ENCODE results near the gene SHH.

Gene SHH

DNA sequence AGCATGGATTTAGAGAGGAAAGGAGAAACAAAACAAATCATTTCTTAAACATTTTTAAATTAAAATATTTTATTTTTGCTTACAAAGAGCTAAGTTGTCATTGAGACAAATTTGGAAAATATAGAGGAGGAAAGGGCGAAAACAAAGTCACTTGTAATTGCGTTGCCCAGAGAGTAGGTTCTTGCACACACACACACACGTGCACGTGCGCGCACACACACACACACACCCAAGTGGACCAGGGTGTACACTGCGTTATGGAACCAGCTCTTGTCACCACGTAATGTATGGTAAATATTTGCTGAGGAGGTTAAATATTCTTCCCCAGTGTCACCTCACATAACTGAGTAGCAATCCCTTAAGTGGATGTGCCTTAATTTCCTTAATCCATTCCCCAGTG, 21.6 kb downstream of the SHH start:
- no peak for DNase-seq

DNA sequence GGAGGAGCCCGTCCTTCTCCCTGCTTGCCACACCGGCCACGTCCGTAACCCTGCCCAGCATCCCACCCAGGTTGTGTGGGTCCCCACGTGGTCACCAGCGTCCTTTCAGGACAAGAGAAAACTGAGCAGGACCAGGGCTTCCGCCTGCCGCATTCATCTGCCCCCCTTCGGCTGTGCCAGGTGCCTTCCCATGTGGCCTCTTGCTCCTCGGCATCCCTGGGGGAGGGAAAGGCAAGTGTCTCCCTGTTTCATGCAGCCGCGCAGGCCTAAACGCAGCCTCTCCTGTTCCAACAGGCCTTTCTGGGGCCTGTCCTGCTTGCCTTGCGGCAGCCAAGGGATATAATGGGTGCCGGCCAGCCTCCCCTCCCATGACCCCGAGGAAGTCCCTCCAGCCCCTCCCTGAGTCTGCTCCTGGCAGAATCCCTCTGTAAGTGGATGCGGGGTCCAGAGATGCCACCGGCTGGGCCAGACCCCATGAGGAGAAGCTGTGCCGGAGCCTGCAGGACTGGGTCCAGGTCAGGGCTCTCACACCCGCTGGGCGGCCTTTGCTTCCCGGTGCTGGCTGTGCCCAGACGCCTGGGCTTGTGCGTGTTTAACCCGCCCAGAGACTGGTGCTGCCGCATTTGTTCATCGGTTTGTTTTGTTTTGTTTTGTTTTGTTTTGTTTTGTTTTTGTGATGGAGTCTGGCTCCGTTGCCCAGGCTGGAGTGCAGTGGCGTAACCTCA, 23.1 kb downstream of the SHH start:
- no peak for DNase-seq

DNA sequence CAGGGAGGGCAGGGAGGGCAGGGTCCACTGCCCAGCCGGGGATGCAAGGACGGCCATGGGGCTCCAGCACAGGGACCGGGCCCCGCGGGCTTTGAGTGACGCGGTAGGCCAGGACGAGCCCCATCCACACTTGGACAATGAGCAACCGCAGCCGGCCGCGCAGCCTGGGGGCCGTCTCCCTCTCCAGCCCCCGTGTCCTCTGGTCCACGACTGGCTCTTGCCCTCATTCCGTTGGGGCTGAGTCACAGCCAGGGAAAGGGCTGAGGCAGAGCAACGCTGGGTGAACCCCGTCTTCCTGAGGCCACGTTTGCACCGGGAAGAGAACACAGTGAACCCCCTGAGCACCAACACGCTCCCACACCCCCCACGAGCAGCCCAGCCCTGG, 23.7 kb downstream of the SHH start:
- DNase-seq: no peak

DNA sequence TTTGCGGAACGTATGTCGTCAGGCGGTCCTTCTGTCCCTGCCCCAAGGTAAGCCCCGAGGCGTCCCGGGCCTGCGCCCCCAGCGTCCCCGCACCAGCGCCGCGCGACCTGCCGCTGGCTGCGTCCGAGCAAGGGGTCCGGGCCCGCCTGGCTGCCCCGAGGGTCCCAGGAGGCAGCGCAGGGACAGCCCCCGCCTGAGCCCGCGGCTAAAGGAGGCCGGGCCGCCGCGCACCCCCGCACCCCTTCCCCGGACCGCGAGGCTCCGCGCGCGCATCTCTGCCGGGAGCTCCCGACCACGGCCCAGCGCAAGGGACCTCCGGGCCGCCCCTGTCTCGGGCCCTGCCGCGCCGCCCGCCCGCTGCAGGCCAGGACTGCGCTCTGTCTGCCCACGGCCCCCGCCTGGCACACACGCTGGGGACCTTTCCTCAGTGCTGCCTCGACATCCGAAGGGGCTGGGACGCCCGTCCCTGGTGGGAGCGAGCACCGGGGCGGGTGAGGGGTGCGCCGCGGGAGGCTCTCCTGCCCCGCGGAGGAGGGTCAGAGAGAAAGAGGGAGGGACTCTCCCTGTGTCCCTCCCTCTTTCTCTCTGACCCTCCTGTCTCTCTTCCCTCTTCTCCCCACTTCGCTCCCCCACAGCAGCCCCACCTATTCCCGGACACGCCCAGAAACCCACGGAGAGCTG, 25.0 kb downstream of the SHH start:
- DNase-seq: no peak

DNA sequence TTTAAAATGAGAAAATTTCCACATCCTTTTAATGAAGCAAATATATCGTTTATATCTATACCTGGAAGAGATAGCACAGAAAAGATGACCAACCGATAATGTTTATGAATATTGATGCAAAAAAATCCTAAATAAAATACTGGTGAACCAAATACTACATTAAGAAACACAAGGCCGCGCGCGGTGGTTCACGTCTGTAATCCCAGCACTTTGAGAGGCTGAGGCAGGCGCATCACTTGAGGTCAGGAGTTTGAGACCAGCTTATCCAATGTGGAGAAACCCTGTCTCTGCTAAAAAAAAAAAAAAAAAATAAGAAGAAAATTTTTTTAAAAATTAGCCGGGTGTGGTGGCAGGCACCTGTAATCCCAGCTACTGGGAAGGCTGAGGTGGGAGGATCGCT, 25.8 kb downstream of the SHH start:
- no peak for DNase-seq

DNA sequence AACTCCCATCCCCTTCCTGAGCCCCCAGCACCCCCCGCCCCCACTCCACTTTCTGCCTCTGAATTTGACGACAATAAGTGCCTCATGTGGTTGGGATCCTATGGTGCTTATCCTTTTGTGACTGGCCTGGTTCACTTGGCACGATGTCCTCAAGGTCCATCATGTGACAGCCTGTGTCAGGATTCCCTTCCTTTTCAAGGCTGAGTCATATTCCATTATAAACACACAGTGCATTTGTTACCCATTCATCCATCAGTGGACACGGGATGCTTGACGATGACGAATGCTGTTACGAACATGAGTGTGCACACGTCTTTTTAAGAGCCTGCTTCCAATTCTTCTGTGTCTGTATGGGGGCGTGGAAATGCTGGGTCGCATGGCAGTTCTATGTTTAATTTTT, 26.7 kb downstream of the SHH start:
- no peak for DNase-seq

DNA sequence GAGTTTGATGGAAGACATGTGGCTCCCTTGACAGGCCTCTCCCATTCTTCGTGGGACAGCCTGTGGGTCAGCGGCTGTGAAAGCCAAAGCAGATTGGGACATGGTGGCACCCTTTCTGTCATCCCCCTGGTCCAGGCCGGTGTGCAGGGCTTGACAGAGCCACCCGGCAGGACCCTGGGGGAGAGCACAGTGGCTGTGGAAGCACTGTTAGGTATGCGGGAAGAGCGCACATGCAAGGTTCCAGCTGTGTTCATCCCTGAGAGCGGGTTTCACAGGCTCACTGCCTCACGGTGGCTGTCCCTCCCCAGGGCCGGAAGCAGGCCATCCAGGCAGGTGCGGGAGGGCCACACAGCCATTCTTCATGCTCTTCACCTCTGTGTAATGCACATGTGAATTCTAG, 29.8 kb downstream of the SHH start:
- no peak for DNase-seq

DNA sequence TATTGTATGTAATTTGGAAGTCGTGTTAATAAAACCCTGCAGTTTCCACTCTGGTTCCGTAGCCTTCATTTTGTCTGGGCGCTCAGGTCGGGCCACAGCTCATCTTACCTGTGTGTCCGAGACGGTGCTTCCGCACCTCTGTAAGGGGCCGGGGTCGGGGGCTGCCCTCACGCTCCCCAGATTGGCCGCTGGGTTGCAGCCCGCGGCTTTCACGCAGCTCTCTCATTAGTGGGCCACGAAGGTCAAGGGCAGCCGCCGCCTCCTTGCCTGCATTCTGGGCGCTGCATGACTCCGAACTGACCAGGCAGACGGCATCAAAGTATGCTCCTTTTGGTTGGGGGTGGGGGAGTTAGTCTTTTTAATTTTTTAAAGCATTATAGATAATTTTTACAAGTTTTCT, 30.8 kb downstream of the SHH start:
- no peak for DNase-seq

DNA sequence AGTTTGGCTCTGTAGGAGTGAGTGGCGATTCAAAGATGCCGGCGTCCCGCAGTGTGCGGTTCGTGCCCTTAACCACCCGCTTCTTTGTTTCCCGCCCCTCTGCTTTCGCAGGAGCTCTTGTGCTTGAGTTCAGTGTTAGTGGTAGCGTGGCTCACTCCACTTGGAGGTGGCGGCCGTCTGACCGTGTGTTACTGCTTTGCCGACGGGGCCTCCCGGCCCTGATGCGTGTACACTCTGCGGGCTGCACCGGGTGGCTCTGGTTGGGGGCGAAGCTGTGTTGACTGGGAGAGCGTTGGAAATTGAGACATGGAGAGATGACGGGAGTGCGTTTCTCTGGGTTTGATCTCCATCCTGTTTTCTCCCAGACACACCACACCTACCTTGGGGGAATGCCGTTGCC, 31.4 kb downstream of the SHH start:
- DNase-seq: no peak

DNA sequence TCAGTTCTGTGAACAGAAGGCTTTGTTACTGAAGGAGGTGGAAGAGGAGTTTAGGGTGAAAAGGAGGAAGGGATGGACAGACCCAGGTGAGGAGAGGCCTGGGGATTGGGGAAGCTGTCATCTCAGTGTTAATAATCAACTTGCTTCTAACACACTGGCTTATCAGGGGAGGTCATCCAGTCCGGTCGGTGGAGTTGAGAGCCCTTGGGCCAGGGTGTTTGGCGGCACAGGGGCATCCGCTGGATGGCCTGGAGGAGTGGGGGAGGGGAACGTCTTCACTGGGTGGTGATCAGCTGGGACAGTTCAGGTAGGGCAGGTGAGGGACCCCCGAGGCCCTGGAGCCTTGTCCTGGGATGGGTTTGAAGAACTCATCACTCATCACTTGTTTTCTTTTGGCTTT, 33.9 kb downstream of the SHH start:
- DNase-seq: no peak

DNA sequence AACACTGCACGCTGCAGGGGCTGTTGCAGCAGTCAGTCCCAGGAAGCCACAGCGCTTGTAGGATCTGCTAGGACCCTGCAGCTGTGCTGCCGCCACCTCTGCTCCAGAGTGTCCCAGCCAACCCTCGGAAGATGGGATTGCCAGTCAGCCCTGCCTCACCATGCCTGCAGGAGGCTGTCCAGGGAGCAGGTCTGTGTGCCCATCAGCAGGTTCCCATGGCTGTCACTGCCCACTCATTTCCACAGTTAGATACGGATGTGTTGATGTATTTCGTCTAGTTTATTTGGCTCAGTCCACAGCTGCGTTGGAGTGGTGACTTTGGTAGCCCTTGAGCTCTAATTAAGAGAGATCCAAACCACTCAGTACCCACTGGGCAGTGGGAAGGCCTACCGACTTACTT, 35.7 kb downstream of the SHH start:
- DNase-seq: no peak

DNA sequence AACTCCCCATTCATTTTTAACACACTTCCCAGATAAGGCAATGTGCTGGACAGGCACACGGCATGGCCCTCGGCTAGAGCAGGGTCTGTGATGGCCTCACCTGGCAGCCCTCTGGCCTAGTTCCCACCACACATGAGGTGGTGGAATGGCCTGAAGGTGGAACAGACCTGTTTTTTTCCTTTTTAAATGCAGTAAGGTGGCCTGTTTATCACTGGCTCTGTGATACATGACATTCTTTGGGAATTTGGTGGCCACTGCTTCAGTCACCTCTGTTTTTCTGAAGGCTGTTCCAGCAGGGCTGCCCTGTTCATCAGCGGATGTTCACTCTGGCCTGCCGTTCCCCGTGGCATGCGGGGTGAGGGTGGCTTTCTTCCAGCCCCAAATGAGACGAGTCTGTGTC, 36.6 kb downstream of the SHH start:
- DNase-seq: no peak

DNA sequence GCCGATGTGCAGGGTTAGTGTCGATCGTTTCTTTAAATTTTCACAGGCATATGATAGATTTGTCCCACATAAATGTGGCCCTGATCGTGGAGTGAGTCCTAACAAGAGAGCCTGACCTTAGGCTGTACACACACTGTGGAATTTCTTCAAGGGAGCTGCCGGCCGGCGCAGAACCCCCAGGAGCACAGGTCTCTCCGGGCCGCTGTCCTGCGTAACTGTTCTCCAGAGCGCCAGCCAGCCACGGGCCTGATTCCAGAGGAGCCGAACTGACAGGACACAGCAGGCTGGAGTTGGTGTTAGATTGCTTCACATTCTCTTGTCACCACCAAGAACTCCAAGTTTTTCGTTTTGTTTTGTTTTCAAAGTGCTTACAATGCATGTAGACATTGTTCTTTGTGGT, 37.3 kb downstream of the SHH start:
- no peak for DNase-seq

DNA sequence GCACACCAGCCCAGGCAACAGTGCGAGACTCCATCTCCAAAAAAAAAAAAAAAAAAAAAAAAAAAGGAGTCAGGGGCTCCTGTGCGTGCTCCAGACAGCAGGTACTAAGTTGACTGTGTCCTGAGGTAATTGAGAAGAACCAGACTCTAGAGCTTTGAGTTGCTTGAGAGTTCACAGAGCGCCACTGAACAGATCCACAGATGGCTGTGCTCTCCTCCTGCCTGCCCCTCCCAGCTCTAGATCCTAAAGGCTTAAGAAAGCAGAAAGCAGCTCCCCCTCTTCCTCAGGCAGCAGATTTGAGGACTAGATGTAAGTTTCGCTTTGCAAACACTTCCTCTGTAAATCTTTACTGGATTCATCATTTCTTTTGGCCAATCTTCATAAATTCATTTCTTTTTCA, 38.7 kb downstream of the SHH start:
- no peak for DNase-seq

DNA sequence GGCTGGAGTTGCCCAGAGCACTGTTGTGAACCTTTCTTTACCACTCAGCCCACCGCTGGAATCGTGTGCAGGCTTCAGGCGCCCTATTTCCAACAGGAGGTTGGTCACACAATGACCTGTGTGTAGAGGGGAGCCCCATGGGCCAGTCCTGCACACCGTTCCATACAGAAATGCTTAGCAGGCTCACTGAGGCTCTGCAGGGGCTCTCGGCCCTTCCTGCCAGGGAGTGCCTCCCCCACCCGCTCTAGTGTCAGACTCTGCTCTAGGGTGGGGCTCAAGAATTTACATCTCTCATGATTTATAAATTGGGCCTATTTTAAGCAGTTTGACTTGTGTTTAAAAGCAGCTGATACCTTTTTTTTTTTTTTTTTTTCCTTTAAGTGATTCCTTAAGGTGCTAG, 42.0 kb downstream of the SHH start:
- DNase-seq: no peak

DNA sequence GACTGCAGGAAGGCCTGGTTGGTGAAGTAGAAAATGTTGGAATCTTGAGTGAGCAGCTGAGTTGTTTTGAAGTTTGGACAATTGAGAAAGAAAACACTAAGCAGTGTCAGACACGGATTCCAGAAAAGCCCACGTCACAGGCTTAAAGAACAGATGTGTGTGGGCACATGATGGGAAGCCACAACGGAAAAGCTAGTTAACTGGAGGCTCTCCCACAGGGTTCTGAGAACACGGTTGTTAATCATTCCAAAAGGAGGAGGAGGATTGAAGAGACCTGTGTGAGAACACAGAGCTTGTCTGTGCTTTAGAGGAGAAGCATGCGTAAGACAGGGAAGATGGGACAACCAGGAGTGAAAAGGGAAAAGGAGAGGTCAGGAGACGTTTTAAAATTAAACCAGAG, 42.6 kb downstream of the SHH start:
- DNase-seq: no peak

DNA sequence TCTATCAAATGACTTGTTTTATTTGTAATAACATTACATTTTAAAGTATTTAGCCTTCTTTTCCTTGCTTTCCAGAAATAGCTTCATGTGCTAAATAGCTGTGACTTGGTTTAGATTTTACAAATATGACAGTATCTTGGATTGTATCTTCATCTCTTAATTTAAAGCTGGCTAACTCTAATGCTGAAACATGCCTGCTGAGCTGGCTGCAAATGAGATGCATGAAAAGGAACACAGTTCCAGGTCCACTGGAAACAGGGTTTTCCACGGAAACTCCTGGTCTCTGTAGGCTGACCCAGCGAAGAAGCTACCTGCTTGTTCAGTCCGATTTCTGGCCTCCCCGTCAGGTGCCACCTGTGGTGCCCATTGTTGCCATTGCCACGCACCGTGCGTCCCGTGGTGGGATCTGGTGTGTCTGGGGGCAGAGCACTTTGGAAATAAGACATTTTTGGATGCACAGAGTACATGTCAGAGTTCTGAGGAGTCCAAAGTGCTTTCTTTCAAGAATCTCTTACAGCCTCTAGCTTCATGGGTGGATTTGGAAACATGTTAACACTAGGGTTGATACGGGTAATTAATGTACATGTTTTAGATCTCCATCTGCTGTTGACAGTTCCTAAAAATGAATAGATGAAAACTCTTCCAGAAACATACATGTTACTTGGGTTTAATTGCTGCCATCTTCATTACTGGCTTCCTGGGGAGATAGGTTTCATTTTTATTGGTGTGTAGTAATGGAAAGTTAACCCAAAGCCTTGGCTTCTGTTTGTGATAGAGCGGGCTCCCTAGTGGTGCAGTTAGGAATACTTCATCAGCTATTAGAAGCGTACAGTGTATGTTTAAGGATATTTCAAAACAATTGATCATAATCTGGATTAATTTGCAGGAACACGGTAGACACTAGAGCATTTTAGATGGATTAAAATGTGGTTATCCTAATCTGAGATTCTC, 45.0 kb downstream of the SHH start:
- DNase-seq: no peak

DNA sequence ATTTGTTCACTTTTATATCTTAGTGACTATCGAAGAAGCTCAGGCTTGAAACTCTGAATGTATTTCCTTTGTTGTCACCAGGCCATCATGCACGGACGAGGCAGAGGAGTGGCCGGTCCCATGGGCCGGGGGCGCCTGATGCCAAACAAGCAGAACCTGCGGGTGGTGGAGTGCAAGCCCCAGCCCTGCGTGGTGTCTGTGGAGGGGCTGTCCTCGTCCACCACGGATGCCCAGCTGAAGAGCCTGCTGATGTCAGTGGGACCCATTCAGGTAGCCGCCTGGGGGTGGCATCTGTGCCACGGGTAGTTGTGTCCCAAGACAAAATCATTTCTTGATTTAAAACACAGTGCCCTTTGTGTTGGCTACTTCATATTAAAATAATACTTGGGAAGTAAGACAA, 45.9 kb downstream of the SHH start:
- no peak for DNase-seq

DNA sequence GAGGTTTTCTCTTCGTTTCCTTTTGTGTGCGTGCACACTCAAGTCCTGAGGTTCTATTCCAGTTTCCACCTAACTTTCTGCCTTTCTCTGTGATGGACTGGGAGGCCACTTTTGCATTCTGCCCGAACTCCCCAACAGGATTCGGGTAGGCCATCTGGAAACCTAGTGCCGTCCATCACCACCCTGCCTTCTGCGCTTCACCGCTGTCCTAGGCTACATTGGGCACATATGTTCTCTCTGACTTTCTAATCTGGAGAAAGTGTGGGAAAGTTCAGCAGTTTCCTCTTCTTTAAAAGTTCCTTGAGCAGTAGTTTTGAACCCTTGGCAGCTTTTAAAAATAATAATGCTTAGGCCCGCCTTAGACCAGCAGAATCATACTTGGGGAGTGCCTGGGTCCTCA, 46.8 kb downstream of the SHH start:
- no peak for DNase-seq

DNA sequence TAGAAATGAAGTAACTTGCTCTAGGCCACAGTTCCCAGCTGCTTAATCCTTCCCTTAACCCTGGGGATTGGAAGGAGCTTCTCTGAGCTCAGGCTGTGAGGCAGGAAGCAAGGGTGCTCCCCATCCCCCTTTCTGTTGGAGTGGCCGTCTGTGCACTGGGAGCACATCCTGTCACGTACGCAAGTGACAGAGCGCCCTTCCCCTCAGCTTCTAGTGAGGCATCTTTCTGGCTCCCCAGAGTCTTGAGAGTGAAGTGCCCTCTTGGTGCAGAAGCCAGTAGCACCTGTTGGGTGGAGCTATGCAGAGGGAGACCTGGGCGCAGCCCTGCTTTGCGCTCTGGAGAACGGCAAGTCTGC, 47.8 kb downstream of the SHH start:
- no peak for DNase-seq

DNA sequence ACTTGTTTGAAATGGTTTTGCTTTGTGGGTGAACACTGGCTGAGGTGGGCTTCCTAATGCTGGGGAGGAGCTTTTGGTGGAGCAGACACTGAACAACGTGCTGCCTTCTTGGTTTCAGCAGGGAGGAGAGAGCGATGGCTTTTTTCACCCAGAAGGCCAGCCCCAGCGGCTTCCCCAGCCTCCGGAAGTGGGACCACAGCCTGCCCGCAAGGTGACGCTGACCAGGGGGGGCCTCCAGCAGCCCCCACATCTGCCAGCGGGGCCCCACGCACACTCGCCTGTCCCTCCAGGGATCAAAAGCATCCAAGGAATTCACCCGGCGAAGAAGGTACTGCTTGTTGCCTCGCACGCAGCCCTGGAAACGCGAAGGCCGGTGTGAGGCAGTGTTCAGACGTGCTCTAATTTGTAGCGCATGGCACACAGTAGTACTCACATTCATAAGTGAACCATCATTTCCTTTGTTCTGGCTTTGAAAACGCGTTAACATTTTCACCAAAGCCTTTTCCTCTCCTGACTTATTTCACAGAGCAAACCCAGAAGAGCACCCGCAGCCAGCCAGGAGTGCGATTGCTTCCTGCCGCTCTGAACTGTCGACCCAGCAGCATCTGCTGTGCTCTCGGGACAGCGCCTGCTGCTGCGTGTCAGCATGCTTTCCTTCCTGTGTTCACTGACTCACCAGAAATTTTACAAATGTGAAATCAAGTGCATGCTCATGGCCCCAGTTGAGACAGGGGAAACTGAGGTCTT, 48.4 kb downstream of the SHH start:
- DNase-seq: no peak

DNA sequence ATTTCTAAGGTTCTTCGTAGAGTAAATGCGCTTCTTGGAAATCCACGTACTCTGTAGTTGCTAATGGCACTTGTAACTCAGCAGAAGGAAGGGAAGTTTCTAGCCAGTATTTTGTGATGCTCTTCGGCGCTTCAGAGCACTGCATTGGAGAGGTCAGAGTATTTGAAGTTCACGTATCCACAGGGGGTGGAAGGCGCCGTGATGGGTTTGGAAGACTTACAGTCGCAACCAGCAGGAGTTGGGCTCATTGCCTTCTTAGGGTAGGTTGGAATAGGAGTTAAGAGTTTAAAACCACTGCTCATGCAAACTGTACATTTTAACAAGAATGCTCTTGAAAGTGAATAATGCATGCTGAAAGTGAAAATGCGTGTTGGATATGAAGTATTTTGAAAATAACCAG, 49.1 kb downstream of the SHH start:
- DNase-seq: no peak

DNA sequence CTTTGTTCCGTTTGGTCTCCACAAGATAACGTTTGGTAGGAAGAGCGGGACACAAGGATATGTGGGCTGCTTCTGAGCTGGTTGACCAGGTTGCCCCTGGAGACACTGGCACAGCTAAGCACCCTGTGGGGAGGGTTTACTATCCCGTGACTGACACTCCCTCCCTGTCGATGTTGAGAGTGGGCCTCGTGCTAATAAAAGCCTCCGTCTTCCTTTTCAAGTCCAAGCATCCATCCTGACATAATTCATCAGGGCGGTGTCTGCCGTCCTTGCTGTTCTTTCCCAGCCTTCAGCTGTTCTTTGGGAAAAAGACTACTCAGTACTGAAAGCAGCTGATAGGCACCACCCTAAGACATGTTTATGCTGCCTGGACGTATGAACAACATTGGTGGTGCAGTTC, 49.6 kb downstream of the SHH start:
- no peak for DNase-seq

Data from SHP77 treated with DMSO at 0.1 percent for 48 hours (cell line).